ENCODE results near the gene DPY19L1.
"Not testable (repeated sequence)": the region's sequence is repeated elsewhere in the genome, so short reads cannot be mapped to it uniquely, and the experiment has no call there.

DPY19L1 gene

DNA sequence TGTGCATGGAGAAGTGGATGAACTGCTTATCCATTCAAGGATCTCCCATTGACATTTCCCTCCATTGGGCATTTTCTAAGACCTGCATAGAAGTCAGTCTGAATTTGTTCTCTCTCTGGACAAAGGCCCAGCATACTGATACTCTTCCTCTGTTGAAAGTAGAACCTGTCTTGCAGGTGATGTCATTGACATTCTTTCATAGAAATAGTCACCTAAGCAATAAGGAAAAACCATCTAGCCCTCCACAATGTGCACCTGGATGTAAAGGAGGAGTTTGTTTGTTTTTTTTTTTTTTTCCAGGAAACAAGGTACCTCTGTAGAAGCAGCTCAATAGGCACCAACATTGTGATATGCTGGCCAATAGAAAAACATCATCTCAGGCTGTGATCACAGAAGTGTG, 150.4 kb downstream of the DPY19L1 start:
- no peak for DNase-seq
- intact Hi-C loops (cut with DNase I): no loop called here

DNA sequence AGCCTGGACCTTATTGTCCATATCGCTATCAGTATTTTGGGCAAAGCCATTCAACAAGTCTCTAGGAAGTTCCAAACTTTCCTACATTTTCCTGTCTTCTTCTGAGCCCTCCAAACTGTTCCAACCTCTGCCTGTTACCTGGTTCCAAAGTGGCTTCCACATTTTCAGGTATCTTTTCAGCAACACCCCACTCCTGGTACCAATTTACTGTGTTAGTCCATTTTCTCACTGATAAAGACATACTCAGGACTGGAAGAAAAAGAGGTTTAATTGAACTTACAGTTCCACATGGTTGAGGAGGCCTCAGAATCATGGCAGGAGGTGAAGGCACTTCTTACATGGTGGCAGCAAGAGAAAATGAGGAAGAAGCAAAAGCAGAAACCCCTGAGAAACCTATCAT, 153.4 kb downstream of the DPY19L1 start:
- intact Hi-C loops (cut with DNase I); DNase-seq: not testable (repeated sequence)

GRCh38 chr7:34879871-34880270, 157.4 kb downstream of the DPY19L1 start:
- DNase-seq: no peak
- intact Hi-C loops (cut with DNase I): no loop called here

DNA sequence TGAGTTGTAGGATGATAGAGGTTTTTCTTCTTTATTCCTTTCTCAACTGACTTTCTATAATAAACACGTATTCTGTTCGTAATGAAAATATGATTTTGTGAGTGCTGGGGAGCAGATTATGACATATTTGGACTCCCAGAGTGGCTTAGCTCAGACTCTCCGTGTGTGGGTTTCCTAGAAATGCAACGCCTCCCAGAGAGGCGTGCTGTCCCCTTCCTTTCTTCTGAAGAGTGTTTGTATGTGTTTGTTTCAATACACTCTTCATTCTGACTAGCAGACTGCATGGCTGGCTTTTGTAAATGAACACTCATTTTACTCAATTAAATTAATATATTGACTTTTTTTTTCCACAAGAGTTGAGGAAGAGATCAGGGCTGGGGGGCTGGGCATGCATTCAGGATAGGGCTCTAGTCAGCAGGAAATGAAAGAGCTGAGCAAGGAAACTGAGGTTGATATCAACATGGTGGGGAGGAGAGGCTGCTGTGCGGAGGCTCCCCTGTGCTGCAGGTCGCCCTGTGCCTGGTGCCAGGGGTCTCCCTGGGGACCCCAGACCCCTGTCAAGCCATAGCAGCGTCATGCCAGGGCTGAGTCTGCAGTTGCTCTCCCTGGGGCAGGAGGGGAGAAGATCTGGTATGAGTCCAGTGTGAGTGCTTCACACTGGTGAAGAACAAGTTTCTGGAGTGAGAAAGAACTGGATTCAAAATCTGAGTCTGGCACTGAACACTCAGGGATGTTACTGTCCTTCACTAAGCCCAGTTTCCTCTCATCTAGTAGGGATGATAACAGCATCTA, 158.1 kb downstream of the DPY19L1 start:
- intact Hi-C loops (cut with DNase I); DNase-seq: not testable (repeated sequence)
